GM12891 (cell line): Measurements from ENCODE around the gene PPP1R1C.

Experiments
- DNase-seq: peaks from one replicate; pipeline ENCODE4 v3.0.0; 2011; ENCODE audit warnings: low spot score; ENCODE audit not compliant: insufficient read length
- FAIRE-seq: peaks from 2 replicates; lab custom pipeline; 2011; peaks lifted over from hg19 to GRCh38; lab: Jason Lieb, UNC
- PAX5 ChIP-seq: IDR thresholded peaks from 2 replicates; pipeline ENCODE4 v1.6.1; 2011; ENCODE audit warnings: low read length, moderate library complexity, mild to moderate bottlenecking; ENCODE audit not compliant: insufficient read depth, severe bottlenecking
- POLR2A ChIP-seq: IDR thresholded peaks from 2 replicates; pipeline ENCODE4 v1.6.1; 2011; ENCODE audit warnings: low read depth, low read length, control low read depth
- POLR2AphosphoS5 ChIP-seq: IDR thresholded peaks from 2 replicates; pipeline ENCODE4 v1.6.1; 2011; ENCODE audit warnings: low read depth, low read length, control low read depth
- POU2F2 ChIP-seq: IDR thresholded peaks from 2 replicates; pipeline ENCODE4 v1.6.1; 2011; ENCODE audit warnings: low read depth, mild to moderate bottlenecking, control low read depth, low read length, moderate library complexity
- SPI1 ChIP-seq: IDR thresholded peaks from 2 replicates; pipeline ENCODE4 v1.6.1; 2011; ENCODE audit warnings: low read depth, low read length, control low read depth
- TAF1 ChIP-seq: IDR thresholded peaks from 2 replicates; pipeline ENCODE4 v1.6.1; 2011; ENCODE audit warnings: low read depth, low read length, control low read depth

The PPP1R1C gene

DNA sequence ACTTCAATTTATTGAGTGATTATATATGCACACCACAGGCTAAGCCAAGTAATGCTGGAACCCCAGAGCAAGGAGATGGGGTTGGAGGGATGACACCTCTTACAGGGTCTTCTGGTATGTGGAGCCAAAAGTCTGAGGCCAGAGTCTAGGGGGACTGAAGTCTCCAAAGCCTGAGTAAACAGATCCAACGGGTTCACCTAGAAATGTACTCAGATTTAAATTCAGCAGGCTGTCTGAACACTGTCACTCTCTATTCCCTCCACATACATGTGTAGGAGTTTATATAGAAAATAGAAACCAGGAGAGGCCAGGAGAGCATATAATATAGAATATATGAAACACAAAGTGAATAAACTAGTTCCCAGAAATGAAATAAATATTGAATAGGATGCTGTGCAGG, 76.1 kb downstream of the PPP1R1C start:
- no peak for TF ChIP-seq TAF1
- no peak for TF ChIP-seq POLR2AphosphoS5
- no peak for FAIRE-seq
- no peak for DNase-seq

- FAIRE-seq (no peak), DNase-seq (no peak)
- TF ChIP-seq POLR2A = no peak
- no peak for TF ChIP-seq SPI1
- no peak for TF ChIP-seq POU2F2
- no peak for TF ChIP-seq TAF1
- TF ChIP-seq POLR2AphosphoS5 = no peak
- TF ChIP-seq PAX5 = no peak
Measured at GRCh38 chr2:182062329-182062972, 76.8 kb downstream of the PPP1R1C start.

- TF ChIP-seq PAX5 (no peak), POU2F2 (no peak), TAF1 (no peak), POLR2A (no peak), SPI1 (no peak), POLR2AphosphoS5 (no peak)
- no peak for FAIRE-seq
- no peak for DNase-seq
Measured at GRCh38 chr2:182064019-182064778, 78.5 kb downstream of the PPP1R1C start.

GRCh38 chr2:182066400-182067087, 80.9 kb downstream of the PPP1R1C start:
- no peak for DNase-seq
- FAIRE-seq = no peak
- TF ChIP-seq POLR2AphosphoS5 = no peak
- no peak for TF ChIP-seq SPI1
- TF ChIP-seq POLR2A = no peak
- no peak for TF ChIP-seq POU2F2
- TF ChIP-seq PAX5 = no peak
- no peak for TF ChIP-seq TAF1

GRCh38 chr2:182067393-182067792, 81.7 kb downstream of the PPP1R1C start:
- DNase-seq (no peak), FAIRE-seq (no peak)
- TF ChIP-seq SPI1 (no peak), PAX5 (no peak), POLR2AphosphoS5 (no peak), TAF1 (no peak), POLR2A (no peak), POU2F2 (no peak)

DNA sequence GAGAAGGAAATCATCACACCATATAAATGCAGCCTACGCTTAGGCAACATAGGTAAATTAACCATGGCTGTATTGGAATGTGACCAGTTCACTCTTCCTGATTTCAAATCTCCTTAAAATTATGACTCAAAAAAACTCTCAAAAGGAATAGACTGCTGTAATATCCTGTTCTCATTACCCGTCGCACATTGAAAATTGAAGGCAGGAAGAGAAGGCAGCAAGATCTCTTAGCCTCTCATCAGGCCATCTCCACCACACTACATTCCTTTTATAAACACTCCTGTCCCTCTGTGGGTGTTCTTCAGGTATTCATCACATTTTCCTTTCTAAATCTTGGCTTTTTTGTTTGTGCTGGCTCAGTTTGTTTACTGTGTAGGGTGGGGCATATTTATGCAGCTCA, 83.2 kb downstream of the PPP1R1C start:
- TF ChIP-seq SPI1 = no peak
- no peak for TF ChIP-seq TAF1
- TF ChIP-seq POLR2AphosphoS5 = no peak
- no peak for TF ChIP-seq POU2F2
- DNase-seq (no peak), FAIRE-seq (no peak)

- FAIRE-seq (no peak), DNase-seq (no peak)
- TF ChIP-seq SPI1 (no peak), POU2F2 (no peak), POLR2A (no peak), PAX5 (no peak), TAF1 (no peak), POLR2AphosphoS5 (no peak)
Measured at GRCh38 chr2:182069416-182069815, 83.8 kb downstream of the PPP1R1C start.

- no peak for TF ChIP-seq PAX5
- TF ChIP-seq POLR2AphosphoS5 = no peak
- TF ChIP-seq POLR2A = no peak
- TF ChIP-seq SPI1 = no peak
- no peak for TF ChIP-seq POU2F2
- TF ChIP-seq TAF1 = no peak
- DNase-seq = no peak
- FAIRE-seq = no peak
Measured at GRCh38 chr2:182069908-182070307, 84.3 kb downstream of the PPP1R1C start.

DNA sequence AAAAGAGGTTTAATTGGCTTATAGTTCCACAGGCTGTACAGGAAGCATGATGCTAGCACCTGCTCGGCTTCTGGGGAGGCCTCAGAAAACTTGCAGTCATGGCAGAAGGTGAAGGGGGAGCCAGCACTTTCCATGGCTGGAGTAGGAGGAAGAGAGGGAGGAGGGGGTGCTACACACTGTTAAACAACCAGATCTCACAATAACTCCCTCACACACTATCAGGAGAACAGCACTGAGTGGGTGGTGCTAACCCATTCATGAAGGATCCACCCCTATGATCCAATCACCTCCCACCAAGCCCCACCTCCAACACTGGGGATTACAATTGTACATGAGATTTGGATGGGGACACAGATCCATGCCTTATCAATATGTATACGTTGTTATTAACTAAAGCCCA, 85.1 kb downstream of the PPP1R1C start:
- DNase-seq (no peak), FAIRE-seq (no peak)
- TF ChIP-seq POU2F2 = no peak
- no peak for TF ChIP-seq PAX5
- TF ChIP-seq POLR2A = no peak

GRCh38 chr2:182072861-182073260, 87.2 kb downstream of the PPP1R1C start:
- TF ChIP-seq POLR2AphosphoS5 (no peak), TAF1 (no peak), SPI1 (no peak), PAX5 (no peak), POLR2A (no peak), POU2F2 (no peak)
- no peak for DNase-seq
- FAIRE-seq = no peak
